IPS DF 4.7 (cell line): ENCODE results near the gene QTRT2.

Experiments used
- DNase-seq: peaks from one replicate; pipeline ENCODE4 v3.0.0-alpha.2; 2013; ENCODE audit warnings: low spot score; ENCODE audit errors: extremely low read depth

Gene QTRT2

DNA sequence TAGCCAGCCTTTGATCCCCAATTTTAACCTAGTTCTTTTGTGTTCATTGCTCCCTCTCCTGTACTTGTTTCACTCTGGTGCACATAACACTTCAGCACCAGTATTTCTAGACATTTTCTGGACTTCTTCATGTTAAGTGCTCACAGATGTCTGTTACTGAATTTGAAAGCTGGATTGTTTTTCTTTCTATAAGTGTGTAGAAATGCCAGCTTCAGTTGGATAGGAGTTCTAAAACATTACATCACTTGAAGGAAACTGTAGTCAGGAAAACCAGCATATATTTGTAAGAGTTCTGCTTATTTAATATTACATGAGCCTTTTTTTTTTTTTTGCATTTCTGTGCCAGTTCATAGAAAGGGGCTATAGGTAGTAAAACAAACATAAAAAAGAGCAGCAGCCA is 21.6 kb downstream of the QTRT2 start:
- DNase-seq, result no peak

DNA sequence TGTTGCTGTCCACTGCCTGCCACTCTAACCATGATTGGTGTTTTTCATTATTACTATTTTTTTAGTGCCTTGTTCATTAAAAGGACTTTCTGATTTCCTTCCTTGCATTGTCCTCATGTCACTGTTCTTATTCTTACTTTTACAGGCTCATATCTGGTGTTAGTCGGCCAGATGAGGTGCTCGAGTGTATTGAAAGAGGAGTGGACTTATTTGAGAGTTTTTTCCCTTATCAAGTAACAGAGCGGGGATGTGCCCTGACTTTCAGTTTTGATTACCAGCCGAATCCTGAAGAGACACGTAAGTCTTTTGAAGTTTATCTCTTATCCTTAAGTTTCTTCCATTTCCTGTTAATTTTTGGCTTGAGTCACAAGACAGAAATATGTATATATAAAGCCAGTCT is 23.2 kb downstream of the QTRT2 start:
- DNase-seq, result no peak

DNA sequence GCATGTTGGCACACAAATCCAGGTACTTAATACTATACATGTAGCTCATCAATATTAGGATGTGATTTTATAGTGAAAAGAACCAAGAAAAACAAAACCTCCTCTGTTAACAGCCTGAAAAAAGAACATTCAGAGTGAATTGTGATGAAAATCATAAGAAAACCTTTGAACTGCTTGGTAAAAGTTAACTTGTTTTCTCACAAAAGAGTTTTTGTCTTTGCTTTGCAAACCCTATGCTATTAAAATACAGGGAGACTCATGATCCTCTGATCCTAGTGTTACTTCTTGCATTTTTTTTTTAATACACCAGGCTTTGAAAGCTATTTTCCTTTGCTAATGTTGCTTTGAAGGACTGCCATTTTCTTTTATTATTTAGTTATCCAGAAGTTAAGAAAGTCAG is 23.7 kb downstream of the QTRT2 start:
- no peak for DNase-seq

DNA sequence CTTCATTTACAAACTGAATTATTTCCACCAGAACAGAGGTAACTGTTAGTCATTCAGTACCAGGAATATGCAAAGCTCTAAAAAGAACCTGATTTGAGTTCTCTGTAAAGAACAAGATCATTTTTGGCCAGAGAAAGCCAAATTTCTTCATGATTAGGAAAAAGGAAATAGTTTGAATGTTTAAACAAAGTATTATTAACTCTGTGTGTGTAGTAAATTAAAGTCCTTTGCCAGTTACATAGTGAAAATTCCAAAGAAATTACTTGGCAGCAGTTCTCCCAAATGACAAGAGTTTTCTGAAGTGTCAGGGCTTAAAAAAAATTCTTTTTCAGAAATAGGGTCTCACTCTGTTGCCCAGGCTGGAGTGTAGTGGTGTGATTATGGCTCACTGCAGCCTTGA is 24.5 kb downstream of the QTRT2 start:
- no peak for DNase-seq

DNA sequence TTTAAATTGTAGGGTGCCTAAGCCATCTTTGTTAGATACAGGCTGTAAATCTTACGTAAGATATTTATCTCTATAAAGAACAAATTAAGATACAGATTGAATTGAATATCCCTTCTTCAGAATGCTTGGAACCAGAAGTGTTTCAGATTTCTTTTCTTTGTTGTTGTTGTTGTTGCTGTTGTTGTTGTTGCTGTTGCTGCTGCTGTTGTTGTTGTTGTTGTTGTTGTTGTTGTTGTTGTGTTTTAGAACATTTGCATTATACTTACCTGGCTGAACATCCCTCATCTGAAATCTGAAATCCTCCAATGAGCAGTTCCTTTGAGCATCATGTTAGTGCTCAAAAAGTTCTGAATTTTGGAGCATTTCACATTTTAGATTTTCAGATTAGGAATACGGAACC is 26.6 kb downstream of the QTRT2 start:
- no peak for DNase-seq

DNA sequence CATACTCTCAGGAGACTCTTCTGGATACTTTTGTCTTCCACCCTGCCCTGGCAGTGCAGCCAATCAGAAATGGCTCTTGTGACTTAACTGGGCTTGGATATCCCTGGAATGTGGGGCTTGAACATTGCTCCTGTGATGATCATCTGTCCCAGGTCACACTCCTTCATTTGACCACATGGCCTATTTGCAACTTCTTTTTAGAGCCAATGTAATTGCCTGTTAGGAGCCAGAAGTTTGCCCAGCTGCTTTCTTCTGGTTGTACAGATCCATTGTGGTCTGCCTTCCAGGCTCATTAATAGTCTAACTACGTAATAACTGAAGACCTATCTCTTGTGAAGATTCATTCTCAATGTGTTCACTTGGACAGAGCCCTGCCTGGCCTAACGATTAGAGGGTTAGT is 29.8 kb downstream of the QTRT2 start:
- DNase-seq, result no peak

DNA sequence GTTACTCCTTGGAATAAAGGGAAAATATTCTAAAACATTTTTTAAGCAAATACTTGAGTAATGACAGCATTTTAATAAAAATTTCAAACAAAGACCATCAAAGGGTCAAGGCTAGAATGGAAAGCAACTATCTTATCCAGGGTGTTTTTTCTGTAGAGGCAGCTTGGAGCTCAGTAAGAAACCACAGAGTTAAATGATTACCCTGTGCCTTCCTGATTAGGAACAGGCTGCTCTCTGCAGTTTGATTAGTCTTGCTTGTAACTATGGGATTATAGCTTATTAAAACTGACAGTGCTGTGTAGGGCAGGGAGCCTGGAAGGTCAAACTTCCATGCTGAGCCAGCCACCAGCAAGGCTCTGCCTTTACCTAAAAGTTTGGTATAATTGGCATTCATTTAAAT is 33.1 kb downstream of the QTRT2 start:
- DNase-seq, result no peak

DNA sequence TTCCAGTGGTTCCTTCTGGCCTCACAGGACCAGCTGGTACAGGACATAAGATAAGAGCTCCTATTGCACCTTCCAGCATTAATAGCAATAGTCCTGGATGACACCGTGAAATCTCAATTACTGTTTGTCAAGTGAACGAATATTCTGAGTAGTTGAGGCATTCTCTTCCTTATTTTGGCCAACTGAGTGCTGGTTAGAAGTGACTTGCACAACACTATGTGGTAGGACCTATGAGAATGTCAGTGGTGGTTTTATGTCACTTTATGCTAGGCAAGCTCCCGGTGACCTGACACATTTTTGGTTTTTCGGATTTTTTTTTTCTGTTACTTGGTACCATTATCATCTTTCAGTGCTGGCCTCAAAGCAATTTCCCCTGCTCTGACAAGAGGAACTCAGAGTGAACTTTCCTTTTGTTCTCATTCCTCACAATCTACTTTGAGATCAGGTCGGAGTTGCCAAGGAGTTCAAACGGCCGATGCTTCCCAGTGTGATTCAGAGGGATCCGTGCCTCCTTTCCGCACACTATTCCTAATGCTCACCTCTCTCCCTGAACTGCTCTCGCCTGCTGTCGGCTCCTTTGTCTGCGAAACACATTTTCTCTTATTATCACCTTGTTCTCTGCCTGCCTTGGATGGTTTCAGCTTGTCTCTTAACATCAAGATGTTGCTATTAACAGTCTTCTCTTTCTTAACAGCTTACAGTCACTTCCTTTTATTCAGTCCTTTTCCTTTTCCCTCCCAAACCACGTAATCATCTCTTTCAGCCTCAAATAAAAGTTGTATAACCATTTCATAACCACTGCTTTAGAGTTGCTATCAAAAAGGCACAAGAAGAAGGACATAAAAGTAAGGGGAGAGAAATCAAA is 35.8 kb downstream of the QTRT2 start:
- no peak for DNase-seq

DNA sequence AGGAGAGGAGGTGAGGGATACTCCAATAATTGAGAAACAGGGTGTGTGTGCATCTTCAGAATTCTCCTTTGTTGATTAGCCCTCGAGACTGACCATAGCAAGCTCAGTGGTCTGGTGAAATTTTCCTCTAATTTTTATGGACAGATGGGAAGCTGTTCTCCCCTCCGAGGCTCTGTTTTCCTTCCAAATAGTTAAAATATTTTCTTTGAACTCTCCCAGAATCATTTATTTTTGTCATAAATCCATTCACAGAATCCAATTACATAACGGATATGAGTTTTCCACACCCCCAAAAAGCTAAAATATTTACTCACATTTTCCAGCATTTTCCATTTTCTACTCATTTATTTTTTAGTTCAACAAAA is 36.5 kb downstream of the QTRT2 start:
- DNase-seq, result no peak

DNA sequence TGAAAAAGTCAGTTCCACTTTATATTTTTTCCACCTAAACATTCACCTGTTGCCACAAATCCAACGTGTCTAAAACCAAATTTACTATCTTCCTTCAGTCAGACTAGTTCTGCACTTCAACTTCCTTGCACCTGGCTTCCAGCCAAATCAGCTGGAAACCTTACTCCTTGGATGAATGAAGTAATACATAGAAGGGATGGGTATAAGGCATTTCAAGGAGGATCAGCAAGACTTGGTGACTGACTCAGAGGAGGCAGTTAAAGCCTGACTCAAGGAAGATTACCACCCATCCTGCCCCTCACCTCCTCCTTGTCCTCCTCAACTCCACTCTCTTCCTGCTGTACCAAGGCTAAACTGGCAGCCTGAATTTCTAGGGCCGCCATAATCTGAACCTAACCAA is 37.1 kb downstream of the QTRT2 start:
- no peak for DNase-seq

DNA sequence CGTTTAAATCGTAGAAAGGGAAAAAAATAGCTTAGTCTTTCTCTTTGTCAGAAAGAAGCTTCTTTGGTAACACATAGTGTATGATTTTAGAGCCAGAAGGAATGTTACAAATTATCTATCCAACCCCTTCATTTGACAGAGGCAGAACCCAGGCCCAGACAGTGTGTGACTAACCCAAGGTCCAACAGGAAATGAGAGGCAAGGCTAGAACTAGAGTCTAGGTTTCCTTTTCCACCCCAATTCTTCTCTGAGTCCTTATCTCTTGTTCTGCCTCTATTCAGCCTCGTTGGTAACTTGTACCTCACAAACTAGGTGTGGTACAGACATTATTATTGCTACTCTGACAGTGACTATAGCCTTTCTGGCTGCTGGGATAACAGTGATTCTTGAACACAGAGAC is 39.3 kb downstream of the QTRT2 start:
- DNase-seq, result no peak

DNA sequence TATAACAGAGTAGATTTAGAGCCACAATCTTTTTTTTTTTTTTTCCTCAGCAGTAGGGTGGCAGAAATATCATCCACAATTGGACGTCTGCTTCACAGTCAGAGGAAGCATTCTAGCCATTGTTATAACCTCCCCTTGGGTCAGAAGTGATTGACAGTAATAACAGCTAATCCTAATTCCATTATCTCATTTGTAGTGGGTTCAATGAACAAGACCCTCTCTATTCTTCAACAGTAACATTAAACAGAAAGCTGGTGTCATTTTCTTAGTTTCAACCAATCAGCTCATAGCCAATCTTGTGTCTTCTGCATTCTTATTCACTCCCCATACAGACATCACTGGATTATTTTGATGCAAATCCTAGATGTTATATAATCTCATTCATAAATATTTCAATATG is 44.6 kb downstream of the QTRT2 start:
- no peak for DNase-seq

DNA sequence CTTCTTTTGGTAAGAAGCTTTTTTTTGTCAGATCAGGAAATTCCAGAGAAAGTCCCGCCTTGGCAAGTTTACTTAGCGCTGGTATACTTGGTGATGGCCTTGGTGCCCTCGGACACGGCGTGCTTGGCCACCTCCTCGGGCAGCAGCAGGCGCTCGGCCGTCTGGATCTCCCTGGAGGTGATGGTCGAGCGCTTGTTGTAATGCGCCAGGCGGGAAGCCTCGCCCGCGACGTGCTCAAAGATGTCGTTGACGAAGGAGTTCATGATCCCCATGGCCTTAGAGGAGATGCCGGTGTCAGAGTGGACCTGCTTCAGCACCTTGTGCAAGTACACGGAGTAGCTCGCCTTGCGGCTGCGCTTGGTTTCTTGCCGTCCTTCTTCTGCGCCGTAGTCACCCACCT is 46.6 kb downstream of the QTRT2 start:
- DNase-seq, result no peak

DNA sequence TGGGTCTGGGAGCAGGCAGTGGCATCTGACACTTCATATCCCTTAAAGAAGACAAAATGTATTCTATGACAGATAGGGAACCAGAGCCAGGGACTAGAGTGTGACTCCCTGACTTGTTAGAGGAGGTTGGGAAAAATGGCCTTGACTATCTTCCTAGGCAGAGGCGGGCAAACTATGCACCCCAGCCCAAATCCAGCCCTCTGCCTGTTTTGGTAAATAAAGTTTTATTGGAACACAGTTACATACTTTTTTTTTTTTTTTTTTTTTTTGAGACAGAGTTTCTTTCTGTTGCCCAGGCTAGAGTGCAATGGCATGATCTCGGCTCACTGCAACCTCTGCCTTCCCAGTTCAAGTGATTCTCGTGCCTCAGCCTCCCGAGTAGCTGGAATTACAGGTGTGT is 47.3 kb downstream of the QTRT2 start:
- no peak for DNase-seq

DNA sequence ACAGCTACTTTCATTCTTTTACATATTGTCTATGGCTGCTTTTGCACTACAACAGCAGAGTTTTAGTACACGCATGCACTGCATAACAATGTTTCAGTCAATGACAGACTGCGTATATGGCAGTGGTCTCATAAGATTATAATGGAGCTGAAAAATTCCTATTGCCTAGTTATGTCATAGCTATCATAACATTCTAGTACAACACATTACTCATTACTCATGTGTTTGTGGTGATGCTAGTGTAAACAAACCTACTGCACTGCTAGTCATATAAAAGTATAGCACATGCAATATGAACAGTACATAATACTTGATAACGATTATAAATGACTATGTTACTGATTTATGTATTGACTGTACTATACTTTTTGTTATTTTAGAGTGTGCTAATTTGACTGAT is 47.9 kb downstream of the QTRT2 start:
- no peak for DNase-seq

DNA sequence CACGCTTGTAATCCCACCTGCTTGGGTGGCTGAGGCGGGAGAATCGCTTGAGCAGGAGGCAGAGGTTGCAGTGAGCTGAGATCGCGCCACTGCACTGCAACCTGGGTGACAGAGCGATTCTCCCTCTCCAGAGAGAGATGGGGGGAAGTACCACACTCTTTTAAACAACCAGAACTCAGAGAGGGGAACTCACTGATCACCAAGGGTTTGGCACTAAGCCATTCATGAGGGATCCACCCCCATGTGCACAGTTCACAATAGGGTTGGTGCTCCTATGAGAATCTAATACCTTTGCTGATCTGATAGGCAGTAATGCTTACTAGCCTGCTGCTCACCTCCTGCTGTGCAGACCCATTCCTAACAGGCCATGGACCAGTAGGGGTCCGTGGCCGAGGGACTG is 51.6 kb downstream of the QTRT2 start:
- no peak for DNase-seq

DNA sequence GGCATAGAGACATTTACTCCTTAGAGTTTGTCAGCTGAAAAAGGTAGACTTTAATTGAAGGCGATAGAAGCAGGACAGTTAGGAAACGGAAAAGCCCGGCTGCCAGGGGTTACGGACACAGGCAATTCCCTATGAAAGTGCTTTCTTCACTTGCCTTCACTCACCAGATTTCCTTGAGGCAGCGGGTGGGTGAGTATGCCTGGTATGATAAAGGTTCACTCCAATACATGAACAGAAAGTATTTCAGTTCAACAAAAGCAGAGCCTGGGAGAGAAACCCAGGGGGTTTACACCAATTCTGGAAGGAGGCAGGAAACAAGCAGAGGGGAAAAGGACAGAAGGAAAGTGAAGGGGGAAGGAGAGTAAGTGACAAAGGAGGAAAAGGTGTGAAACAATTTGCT is 53.9 kb downstream of the QTRT2 start:
- DNase-seq, result no peak

DNA sequence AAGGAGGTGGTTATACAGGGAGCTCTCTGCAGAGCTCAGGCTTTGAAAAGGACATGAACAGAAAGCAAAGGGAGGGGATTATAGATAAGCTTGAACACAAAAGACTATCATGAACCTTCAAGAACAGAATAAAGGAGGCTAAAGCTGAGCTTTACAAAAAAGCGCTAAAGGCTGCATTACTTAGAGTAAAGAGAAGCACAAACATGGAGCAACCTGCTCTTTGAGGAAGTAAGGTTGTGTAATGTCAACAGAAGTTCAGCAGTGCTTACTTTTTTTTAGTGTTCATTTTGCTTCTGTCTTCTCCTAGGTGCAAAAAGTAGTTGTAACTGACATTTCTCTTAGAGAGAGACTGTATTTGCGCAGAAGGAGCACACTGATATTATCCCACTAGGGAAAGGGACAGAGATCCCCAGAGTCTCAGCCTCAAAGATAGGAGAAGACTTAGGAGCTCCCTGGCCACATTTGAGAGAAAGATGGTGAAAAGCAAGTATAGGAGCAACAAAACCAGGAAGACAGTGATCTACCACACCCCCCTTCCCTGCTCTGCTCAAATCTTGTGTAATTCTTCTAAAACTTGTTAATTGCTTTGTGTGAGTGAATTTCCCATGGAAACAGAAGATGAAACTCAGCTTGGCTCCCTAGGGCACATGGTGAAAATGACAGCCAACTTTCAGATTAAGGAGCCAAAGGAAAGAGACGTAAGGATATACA is 54.7 kb downstream of the QTRT2 start:
- no peak for DNase-seq

DNA sequence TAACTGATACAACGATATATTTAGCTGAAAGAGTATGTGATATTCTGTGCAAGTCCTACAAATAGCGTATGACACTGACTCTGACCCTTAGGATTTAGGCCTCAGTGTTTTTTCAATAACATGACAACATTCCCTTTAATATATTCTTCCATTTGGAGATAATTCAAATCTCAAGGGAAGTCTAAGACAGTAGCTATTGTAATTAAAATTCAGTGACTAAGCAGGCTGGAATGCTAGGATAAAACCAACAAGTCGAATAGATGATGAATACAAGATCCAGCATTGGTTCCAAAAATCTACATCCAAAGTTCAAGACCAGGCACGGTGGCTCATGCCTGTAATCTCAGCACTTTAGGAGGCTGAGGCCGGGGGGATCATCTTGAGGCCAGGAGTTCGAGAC is 56.2 kb downstream of the QTRT2 start:
- DNase-seq, result no peak

DNA sequence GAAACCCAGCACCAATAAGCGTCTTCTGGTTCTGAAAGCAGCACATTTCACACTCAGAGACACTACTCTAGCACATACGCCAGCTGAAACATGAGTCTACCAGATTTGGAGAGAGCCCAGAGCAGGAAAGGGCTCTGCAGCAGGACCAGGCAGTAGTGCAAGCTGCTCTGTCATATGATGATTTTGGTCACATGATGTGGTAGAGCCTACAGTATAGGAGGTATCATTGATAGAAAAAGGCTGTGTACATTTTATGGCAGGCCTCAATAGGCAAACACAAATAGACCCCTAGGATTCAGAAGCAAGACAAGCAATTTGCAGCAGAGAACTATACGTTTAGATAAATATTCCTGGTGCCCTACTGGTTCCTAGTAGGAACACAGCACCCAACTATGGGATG is 58.2 kb downstream of the QTRT2 start:
- no peak for DNase-seq

DNA sequence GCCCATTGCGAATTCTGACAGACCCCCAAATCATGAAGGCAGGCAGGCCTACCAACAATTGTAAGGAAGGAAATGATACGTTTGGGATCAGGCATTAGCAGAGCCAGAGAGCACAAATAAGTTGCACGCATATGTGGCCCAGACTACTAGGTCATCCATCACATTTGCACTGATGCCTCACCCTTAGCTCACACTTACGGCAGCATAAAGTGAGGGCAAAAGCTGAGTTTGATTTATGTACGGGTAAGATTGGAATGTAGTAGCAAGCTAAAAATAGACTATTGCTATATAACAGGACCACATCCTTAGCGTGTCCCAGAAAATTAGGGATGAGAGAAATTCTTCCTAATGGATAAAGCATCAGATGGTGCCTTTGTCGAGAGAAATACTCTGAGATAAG is 58.6 kb downstream of the QTRT2 start:
- no peak for DNase-seq

DNA sequence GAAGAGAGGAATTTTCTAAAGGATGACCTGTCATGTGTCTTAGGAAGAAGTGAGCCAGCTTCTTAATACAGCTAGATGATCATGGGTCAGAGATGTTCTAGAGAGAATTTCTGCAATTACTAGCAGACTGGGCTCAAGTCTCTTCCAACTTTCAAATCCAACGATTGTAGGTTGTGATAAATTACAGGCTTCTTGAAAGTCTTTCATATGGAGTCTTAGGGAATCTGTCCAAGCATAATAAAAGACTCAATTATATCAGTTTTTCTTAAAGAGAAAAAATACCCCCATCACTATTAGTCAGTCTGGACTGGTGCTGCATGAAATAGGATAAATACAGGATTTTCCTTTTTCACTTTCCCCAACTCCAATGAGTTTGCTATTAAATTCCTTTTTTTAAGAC is 63.2 kb downstream of the QTRT2 start:
- no peak for DNase-seq

DNA sequence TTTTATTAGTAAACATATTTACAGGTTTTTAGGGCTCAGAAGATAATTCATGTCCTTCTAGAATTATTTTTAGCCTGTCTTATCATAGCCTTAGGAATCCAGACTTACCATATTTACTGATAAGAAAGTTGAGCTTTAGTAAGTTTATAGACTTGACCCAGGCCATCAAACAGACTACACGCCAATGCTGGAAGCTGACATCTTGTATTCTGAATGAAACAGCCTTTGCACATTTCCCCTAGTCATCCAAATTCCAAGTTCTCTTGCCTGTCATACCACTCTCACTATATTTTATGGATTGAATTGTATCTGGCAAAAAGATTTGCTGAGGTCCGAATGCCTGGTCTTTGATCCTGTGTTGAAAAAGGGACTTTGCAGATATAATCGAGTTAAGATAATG is 63.7 kb downstream of the QTRT2 start:
- DNase-seq, result no peak
